Activated T-cell treated with anti-CD3 and anti-CD28 coated beads, Interleukin-2, amount 50 U/mL, for 24 hours (primary cell): ENCODE measurements around the gene HOTAIR.
A peak's percentile ranks its signal among the peaks of the same experiment; 100 is the strongest.

Experiments used
- DNase-seq: peaks from one replicate; pipeline ENCODE4 v3.0.0-alpha.2; 2020
- H3K27ac Mint-ChIP-seq: 2 replicates; pipeline ENCODE4 v1.8.0; 2020; ENCODE audit warnings: mild to moderate bottlenecking, mixed read lengths
- H3K27me3 Mint-ChIP-seq: 2 replicates; pipeline ENCODE4 v1.8.0; 2020; ENCODE audit warnings: mixed read lengths
- H3K36me3 Mint-ChIP-seq: 2 replicates; pipeline ENCODE4 v1.8.0; 2020; ENCODE audit warnings: low read depth, mixed read lengths
- H3K4me1 Mint-ChIP-seq: 2 replicates; pipeline ENCODE4 v1.8.0; 2020; ENCODE audit warnings: low read depth, mixed read lengths
- H3K4me3 Mint-ChIP-seq: 2 replicates; pipeline ENCODE4 v1.8.0; 2020; ENCODE audit warnings: mild to moderate bottlenecking, moderate library complexity, mixed read lengths
- H3K9me3 Mint-ChIP-seq: 2 replicates; pipeline ENCODE4 v1.8.0; 2020; ENCODE audit warnings: mixed read lengths

HOTAIR gene

DNA sequence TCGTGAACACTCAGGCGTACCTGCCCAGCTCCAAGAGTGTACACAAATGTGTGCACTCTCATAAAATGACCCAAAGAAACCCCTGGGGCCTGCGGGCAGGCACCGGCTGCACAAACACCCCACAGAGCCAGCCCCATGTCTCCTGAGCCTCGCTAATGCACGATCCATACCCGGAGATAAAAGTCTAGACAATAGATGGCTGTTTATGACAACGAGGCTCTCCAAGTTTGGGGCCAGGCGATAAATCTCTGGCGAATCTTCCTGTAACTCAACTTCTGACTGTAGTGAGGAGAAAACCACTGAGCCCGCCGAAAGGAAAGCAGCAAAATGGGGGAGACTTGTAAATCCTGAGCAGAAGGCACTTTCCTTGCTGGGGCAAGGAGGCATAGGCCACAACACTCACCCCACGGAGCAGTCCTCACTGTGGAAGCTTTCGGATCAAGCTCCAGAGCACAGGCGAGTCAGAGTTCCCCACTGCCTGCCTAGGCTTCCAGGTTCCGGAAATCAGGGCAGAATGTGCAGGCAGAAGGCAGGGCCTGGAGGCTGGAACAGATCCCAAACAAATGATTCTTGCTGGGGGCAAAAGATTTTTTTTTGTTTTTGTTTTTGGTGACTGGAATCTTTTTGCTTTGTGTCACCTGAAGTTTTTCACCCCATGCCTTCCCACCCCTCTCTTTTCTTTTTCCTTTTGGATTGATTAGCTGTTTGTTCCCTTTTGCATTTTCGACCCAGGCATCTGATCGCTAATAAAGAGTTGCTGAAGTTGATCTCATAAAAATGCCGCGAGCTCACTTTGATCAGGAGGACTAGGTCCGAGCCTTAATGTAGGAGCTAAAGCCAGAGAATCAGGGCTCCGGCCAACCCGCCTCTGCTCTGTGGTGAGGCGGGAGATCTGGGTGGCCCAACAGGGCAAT is 6.3 kb downstream of the HOTAIR start:
- H3K36me3 Mint-ChIP-seq = no peaks in the 10 kb centered on the region
- H3K27me3 Mint-ChIP-seq = peaks cover 99% of the 10 kb centered on the region
- no peak overlapping the region for H3K27ac Mint-ChIP-seq
- H3K9me3 Mint-ChIP-seq = no peaks in the 10 kb centered on the region
- no peak overlapping the region for H3K4me3 Mint-ChIP-seq
- H3K4me1 Mint-ChIP-seq = peaks cover 30% of the 10 kb centered on the region
- DNase-seq = no peak

DNA sequence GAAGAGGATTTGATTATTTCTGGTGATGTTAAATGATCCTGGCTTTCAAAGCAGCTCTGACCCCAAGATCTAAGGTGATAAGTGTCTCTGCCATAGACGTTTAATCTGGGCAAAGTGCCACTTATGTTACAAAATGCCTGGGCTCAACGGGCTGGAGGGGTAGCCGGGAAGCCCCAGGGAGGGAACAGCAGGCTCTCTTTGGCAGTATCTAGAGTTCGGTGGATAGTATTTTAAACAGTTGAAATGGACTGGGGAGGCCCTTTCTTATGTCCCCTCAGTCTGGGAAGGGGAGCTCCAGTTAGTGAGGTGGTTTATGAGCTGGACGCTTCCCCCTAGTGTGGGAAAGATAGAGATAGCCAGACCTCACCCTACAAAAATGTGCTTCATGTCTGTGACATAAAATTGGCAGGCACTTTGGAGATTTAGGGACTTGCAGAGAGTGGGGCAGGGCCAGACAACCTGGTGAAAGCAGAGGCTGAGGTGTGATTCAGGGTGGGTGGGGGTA is 7.3 kb downstream of the HOTAIR start:
- peaks cover 25% of the 10 kb centered on the region for H3K4me1 Mint-ChIP-seq
- H3K4me3 Mint-ChIP-seq = no peak overlapping the region
- no peak overlapping the region for H3K27ac Mint-ChIP-seq
- H3K36me3 Mint-ChIP-seq = no peaks in the 10 kb centered on the region
- no peaks in the 10 kb centered on the region for H3K9me3 Mint-ChIP-seq
- no peak for DNase-seq
- H3K27me3 Mint-ChIP-seq = peaks cover 99% of the 10 kb centered on the region

DNA sequence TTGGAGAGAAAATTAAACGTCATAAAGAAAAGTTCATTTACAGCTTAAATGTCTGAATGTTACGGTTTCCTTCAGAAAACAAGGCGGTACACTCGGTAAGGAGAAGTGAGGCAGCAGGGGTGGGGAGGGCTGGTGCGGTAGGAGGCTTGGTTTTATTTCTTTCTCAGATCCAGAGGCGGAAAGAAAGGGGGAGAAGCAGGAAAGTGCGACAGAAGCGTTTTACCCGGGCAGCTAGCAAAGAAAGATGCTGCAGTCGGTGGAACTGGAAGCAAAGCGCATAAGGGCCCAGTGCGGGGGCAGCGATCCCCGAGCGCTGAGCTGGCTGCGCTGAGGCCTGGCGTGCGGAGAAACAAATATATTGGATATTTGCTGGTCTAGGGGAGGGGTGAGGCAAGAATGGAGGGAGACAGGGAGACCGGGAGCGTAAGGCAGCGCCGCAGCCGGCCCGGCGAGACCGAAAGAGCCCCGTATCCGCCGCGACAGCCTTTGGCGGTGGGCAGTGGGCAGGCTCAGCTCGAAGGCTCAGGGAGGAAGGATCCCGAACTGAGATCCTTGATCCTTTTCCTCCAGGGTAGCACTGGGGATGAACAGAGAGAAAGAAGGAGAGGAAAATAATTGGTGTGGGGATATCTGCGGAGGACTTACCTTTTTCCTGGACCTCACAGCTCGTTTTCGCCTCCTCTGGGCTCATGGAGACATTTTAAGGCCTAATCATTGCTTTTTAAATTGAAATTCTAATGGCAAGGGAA is 8.2 kb downstream of the HOTAIR start:
- Mint-ChIP-seq H3K4me3 (peak overlapping the region; percentile 33), H3K9me3 (no peaks in the 10 kb centered on the region), H3K4me1 (peaks cover 25% of the 10 kb centered on the region), H3K27me3 (peaks cover 98% of the 10 kb centered on the region), H3K27ac (peak overlapping the region; percentile 48), H3K36me3 (no peaks in the 10 kb centered on the region)
- DNase-seq = no peak

DNA sequence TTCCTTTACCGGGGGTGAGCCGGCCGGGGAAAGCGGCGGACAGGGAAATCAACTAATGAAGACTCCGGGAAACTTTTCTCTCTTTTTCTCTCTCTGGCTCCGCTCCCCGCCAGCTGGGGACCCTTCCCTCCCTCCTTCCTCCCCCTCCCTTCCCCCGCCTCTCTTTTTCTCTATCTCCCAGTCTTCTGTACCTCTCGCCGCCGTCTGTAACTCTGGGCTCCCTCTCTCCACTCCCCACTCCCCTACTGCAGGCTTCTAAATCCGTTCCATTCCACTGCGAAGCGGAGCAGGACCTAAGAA is 8.7 kb downstream of the HOTAIR start:
- no peak for DNase-seq
- Mint-ChIP-seq H3K27me3 (peaks cover 96% of the 10 kb centered on the region), H3K27ac (no peak overlapping the region), H3K4me3 (no peak overlapping the region), H3K36me3 (no peaks in the 10 kb centered on the region), H3K9me3 (no peaks in the 10 kb centered on the region), H3K4me1 (peaks cover 25% of the 10 kb centered on the region)

DNA sequence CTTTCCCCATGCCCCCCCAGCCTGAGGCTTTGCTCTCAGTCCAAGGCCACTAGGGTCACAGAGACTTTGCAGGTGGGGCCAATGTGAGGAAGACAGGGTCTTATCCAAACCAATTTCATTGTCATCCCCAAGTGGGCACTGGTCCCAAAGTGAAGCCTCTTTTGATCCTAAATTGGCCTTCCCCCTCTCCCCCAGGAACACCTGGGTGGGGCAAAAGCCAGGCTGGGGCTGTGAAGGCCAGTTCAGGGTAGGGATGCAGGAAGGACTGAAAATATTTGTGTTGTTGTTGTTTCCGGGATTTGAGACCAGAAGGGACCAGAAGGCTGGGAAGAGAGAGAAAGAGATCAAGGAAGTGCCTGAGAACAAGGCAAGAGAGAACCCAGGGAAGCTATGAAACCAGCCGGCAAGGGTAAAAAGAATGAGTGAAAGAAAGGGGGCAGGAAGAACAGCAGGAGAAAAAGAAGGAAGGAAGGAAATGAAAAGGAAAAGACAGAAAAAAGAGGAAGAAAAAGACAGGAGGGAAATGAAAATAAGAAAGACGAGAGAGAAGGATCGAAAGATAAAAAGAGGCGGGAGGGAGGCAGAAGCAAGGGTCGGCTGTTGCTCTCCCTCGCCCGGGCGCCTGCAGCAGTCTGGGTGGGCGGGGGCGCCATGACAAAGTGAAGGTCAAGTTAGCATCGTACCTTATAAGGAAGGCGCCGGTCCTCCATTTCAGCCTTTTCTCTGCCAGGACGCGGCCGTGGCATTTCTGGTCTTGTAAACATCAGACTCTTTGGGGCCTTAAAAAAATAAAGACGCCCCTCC is 9.3 kb downstream of the HOTAIR start:
- no peaks in the 10 kb centered on the region for H3K36me3 Mint-ChIP-seq

DNA sequence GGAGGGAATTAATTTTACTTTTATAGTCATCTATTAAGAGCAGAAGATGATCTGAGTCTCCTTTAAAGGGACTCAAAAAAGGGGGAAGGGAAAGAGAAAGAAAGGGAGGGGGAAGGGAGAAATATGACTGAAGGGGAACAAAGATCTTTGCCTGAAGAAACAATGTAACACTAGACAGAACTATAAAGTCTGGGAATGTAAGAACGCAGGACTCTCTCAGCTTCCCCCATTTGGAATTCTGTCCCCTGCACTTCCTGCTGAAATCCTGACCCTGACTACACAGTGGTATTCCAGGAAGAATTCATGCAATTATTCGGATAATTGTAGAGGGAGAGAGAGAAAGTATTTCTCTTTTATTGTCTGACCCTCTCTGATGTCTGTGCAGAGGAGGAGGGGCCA is 10.4 kb downstream of the HOTAIR start:
- Mint-ChIP-seq H3K36me3 (no peaks in the 10 kb centered on the region), H3K4me1 (peaks cover 29% of the 10 kb centered on the region), H3K4me3 (no peak overlapping the region), H3K27me3 (peaks cover 96% of the 10 kb centered on the region), H3K9me3 (no peaks in the 10 kb centered on the region), H3K27ac (no peak overlapping the region)
- no peak for DNase-seq

More for the DNA sequence above, 9.3 kb downstream of the HOTAIR start:
- H3K4me1 Mint-ChIP-seq = peaks cover 26% of the 10 kb centered on the region
- no peaks in the 10 kb centered on the region for H3K9me3 Mint-ChIP-seq
- no peak overlapping the region for H3K27ac Mint-ChIP-seq
- no peak for DNase-seq
- peaks cover 96% of the 10 kb centered on the region for H3K27me3 Mint-ChIP-seq
- H3K4me3 Mint-ChIP-seq = no peak overlapping the region

DNA sequence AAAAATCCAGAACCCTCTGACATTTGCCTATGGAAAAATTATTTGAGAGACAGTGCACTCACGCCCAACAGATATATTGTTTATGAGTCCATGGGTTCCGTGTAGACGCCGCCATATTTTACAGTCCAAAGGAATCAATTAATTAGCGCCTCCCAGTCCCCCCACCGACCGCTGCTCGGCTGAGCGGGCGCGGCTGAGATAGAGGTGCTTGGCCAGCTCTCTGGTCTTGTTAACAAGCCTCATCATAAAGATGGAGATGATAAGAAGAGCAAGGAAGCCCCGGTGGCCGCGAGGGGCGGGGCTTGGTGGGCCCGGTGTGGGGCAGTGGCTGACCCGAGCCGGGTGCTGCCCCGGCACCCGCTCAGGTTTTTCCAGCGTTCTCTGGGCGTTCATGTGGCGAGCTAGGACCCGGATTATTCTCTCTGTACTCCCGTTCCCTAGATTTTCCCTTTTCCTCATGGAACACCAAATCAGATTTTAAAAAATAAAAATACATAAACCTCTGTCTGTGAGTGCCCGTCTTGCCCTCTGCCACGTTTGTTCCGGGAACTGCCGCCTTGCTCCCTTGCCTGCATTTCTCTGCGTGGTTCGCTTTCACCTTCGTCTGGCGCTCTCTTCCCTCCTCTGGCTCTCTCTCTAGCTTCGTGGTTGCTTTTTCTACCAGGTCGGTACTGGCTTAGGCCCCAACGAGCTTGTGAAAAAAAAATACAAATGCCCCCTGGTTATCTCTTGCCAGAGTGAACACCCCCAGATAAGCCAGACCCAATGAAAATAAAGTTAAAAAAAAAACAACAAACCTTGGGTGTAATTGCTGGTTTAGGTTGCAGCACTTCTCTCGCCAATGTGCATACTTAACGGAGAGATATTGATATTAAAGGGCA is 11.1 kb downstream of the HOTAIR start:
- Mint-ChIP-seq H3K36me3 (no peaks in the 10 kb centered on the region), H3K27me3 (peaks cover 95% of the 10 kb centered on the region), H3K27ac (no peak overlapping the region), H3K9me3 (no peaks in the 10 kb centered on the region), H3K4me1 (peaks cover 29% of the 10 kb centered on the region), H3K4me3 (peak overlapping the region; percentile 21)
- DNase-seq = no peak

DNA sequence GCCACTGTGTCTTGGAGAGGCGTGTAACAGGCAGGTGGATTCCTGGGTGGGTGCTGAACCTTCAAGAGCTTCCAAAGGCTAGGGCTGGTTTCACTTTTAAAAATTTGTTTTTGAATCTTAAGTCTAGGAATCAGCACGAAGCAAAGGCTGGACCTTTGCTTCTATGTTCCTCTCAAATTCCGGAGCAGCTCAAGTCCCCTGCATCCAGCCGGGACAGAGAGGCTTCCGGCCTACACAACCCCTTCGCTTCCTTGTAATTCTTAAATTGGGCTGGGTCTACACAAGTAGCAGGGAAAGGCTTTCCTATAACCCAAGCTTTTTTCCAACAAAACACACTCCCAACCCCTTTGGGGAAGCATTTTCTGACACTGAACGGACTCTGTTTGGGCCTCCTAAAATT is 11.7 kb downstream of the HOTAIR start:
- Mint-ChIP-seq H3K4me1 (peaks cover 29% of the 10 kb centered on the region), H3K27me3 (peaks cover 95% of the 10 kb centered on the region), H3K9me3 (no peaks in the 10 kb centered on the region), H3K27ac (no peak overlapping the region), H3K36me3 (no peaks in the 10 kb centered on the region), H3K4me3 (no peak overlapping the region)
- DNase-seq = no peak

DNA sequence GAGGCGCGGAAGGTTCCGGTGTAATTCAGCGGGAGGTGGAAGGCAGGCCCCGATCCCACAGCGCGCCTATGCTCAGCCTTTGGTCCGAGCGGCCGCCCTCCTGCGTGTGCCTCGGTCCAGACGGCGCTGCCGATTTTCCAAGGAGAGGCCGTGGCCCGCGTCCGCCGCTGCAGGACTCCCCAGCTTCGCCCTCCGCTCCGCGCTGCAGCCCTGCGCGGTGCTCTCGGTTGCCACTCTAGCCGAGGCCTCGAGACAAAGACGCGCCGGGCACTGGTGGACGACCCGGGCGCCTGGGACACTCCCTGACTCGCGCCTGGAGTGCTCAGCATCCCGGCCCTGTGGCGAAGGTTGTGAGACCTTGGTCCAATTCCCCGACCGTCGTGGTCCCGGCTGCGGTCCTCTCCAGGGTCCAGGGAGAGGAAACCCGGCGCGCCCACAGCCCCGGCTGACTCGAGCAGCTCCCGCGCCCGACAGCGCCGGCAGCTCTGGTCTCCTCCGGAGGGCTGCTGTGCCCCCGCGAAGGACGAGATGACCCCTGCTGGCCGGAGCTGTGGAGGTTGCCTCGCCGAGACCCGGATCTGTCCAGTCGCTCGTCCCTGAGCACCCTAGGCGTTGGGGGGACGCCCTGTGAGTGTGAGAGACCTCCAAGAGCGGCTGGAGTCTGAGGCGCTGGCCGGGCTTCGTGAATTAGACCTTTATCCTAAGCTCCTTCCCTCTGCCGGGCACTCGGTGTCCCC is 13.6 kb downstream of the HOTAIR start:
- H3K36me3 Mint-ChIP-seq = no peaks in the 10 kb centered on the region
- H3K27me3 Mint-ChIP-seq = peaks cover 95% of the 10 kb centered on the region
- DNase-seq = no peak
- H3K9me3 Mint-ChIP-seq = no peaks in the 10 kb centered on the region
- no peak overlapping the region for H3K4me3 Mint-ChIP-seq
- no peak overlapping the region for H3K27ac Mint-ChIP-seq
- peaks cover 27% of the 10 kb centered on the region for H3K4me1 Mint-ChIP-seq

DNA sequence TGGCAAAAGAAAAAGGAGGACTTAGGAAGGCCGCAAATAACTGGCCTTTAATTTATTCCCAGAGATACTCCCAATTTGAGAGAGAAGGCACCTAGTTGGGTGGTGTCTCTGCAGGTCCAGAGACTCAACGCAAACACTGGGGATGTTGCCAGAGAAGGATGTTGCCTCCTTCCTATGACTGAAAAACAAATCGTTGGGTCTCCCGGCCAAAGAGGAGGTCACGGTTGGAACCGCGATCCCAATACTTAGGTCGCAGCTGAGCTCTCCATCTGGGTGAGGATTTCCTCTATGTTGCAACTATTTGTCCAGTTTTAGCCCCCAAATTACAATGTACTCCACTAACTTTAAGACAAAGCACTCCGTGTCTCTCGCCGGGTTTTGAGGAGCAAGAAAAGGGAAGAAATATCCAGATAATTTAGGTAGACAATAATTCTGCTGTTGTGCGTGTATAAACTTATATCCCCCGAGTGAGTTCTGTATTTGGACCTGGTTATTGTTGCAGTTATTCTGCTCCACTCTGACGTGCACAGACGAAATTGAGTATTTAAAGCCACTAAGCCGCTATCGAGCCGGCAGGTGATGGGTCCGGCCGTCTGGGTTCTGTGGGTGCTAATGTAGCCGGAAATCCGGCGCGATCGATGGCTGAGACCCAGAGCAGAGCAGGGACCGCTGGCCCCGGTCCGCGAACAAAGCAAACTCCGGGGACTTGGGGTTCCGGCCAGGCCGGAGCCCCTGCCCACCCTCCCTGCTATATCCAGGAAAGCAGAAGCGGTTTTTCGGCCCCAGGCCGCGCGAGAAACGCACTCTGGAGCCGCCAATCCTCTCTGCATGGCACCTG is 14.3 kb downstream of the HOTAIR start:
- DNase-seq = no peak
- Mint-ChIP-seq H3K4me1 (peaks cover 27% of the 10 kb centered on the region), H3K9me3 (no peaks in the 10 kb centered on the region), H3K36me3 (no peaks in the 10 kb centered on the region), H3K27me3 (peaks cover 95% of the 10 kb centered on the region), H3K27ac (no peak overlapping the region), H3K4me3 (no peak overlapping the region)

DNA sequence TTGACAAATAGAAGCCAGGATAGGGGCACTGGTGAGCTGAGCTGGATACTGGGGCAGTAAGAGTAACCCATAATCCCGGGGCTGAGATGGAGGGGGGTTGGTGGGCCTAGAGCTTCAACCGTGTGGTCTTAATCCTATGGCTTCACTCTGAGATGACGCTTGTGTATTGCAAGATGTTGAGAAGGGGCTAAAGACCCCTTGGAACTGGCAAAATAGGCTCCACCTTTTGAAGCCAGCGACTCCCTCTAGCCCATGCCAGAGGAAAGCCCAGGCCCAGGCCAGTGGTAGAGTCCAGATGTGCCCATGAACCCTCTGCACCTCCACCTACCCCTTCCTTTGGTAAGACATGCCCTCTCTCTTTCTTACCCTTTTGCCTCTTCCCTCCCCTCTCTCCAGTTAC is 15.4 kb downstream of the HOTAIR start:
- no peak overlapping the region for H3K4me3 Mint-ChIP-seq
- H3K9me3 Mint-ChIP-seq = no peaks in the 10 kb centered on the region
- no peak for DNase-seq
- peaks cover 93% of the 10 kb centered on the region for H3K27me3 Mint-ChIP-seq
- H3K36me3 Mint-ChIP-seq = no peaks in the 10 kb centered on the region
- H3K27ac Mint-ChIP-seq = no peak overlapping the region
- peaks cover 22% of the 10 kb centered on the region for H3K4me1 Mint-ChIP-seq

DNA sequence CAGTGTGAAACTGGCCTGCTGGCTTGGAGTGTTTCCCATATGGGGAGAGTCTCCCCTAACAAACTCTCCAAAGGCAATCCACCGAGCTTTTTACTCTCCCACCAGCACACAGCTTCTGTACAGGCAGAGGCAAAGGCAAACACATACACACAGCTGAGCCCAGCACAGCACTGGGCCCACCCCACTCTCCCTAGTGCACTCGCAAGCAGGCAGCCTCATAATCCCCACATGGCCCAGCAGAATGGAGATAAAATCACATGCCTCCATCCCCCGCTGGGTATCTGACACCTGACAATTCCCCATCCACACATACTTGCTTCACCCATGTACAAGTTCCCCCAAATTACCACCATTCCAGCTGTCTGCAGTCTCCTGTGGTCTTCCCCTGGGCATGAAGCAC is 16.6 kb downstream of the HOTAIR start:
- H3K4me1 Mint-ChIP-seq = peaks cover 20% of the 10 kb centered on the region
- H3K27ac Mint-ChIP-seq = no peak overlapping the region
- H3K36me3 Mint-ChIP-seq = no peaks in the 10 kb centered on the region
- no peaks in the 10 kb centered on the region for H3K9me3 Mint-ChIP-seq
- no peak for DNase-seq
- H3K27me3 Mint-ChIP-seq = peaks cover 95% of the 10 kb centered on the region
- H3K4me3 Mint-ChIP-seq = no peak overlapping the region
